Measurements from ENCODE around the gene ENTPD2.

The ENTPD2 gene

GRCh38 chr9:137028263-137029057 is 25.4 kb downstream of the ENTPD2 start:
- DNase-seq = peak; percentile 21

DNA sequence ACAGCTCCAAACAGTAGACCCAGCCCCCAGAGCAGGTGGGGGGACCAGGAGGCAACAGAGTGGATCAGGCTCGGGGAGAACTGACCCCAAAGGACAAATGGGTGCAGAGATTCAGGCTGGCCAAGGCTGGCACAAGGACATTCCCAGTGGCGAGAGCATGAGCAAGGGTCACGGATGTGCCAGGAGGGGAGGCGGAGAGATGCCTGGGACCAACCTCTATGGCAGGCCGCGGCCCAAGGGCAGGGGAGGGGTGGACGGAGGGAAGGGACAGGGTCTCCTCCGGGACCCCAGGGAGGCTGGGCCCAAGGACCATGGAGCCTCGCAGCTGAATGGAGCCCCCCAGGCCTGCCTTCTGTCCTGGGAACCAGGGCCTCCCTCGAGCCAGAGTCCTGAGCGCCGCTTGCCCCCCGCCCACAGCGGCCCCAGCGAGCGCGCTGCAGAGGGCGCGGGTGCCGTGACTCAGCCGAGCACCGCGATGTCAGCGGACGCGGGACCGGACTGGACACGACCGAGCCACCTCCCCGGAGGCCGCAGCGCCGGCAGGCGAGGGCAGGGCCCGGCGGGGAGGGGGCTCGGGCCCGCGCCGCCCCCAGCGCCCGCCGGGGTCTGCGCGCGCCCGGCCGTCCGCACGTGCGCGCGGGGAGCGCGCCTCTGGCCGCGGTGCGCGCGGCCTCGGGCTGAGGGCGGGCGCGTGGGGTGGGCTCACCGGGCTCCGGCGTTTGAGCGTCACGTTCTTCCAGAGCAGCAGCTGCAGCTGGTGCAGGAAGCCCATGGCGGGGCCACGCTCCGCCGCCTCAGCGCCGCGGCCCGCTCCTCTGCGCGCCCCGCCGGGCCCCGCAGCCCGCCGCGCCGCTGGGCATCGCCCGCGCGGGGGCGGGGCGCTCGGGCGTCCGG is 26.2 kb downstream of the ENTPD2 start, which contains the start of gene ABCA2:
TSS of gene ABCA2 (minus strand) at position 869 of the 894 bp plus-strand sequence. CDS start at position 772, 97 bp downstream.
- peak; percentile 32 for DNase-seq

DNA sequence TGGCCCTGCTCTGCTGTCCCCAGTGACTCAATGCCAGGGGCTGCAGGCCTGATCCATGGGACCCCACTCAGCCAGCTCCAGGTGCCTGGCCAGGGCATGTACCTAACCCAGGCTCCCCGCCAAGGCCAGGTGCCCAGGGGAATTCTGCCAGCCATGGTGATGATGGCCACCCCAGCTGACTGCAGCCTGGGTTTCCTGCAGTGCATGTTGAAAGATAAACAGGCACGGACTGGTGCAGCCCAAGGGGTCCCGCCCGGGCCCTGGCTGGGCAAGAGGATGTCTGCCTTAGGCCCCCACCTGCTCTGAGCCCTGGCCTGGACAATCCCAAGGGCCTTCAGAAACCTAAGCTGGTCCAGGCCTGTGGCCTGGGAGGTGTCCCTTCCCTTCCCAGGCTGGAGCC is 27.0 kb downstream of the ENTPD2 start:
- DNase-seq = no peak

- DNase-seq = no peak
Observed at GRCh38 chr9:137026384-137026783, 27.5 kb downstream of the ENTPD2 start.

GRCh38 chr9:137025517-137025966 is 28.3 kb downstream of the ENTPD2 start:
- no peak for DNase-seq

GRCh38 chr9:137023583-137023991 is 30.3 kb downstream of the ENTPD2 start:
- DNase-seq = no peak

DNA sequence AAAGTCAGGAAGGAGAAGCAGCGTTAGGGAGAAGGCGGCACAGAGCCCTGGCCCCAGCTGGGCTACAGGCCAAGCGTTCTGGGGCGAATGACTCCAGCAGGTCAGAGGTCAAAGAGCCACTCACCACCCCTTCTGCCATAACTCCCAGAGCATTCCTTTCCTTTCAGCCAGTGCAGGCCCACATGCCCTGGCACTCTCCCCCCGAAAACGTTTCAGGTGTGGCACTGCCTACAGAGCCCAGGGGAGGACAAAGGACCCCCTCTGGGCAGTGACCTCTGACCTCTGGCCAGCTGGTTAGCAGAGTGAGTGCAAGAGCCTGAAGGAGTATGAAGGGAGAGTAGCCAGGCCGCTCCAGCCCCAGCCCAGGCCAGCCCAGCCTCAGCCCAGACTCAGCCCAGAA is 30.7 kb downstream of the ENTPD2 start:
- DNase-seq = no peak

GRCh38 chr9:137022662-137023008 is 31.2 kb downstream of the ENTPD2 start:
- no peak for DNase-seq

DNA sequence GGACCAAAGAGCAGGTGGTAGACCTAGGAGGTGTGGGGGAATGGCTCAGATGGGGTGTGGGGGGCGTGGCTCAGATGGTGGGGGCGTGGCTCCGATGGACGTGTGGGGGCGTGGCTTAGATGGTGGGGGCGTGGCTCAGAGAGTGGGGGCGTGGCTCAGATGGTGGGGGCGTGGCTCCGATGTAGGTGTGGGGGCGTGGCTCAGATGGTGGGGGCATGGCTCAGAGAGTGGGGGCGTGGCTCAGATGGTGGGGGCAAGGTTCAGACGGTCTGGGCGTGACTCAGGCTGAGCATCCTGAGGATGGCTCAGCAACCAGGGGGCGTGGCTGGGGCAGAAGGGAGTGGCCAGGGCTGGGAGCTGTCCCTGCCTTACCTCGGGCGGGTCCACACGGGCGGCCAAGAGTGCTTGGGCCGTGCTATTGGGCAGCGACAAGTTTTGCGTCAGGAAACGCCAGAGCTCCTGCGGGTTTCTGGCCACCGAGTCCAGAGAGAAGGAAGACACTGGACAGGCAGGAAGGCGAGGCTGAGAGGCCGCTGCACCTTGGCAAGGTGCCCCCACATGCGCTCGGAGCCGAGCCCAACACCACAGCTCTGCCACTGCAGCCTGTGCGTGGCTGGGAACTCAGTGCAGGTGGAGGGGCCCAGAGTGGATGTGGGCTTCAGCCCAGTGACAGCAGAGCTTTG is 31.7 kb downstream of the ENTPD2 start:
- peak; percentile 71 for DNase-seq

- no peak for DNase-seq
Observed at GRCh38 chr9:137021568-137021978, 32.3 kb downstream of the ENTPD2 start.

DNA sequence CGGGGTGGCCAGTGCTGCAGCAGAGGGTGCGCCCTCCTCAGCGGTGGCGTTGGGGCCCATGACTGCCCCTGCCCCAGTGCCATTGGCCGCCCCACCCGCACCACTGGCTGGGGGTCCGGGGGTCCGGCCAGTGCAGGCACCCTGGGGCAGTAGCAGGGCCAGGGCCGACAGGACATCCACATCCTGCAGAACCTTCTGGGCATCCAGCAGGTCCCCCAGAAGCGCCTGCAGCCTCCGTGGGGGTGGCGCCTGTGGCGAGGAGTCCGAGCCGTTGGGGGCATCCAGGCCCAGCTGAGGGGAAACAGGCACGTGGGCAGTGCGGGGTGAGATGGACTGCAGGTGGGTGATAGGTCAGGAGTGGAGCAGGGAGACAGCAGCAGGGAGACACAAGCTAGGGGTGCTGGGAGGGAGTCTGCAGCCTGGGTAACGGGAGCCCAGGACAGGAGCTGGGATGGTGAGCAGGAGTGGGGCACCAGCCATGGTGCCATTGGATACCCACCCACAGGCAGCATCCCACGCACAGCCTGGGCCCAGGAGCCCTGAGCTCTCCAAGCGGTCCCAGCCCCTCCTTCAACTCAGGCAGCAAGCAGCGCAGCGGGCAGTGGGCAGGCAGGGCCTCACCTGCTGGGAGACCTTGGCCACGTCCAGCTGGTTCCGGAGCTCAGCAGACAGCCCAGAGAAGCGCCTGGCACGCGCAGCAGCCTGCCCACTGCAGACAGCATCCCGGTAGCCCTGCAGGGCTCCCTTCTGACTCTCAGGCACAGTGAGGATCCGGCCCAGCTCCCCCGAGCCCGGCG is 32.9 kb downstream of the ENTPD2 start:
- no peak for DNase-seq

DNA sequence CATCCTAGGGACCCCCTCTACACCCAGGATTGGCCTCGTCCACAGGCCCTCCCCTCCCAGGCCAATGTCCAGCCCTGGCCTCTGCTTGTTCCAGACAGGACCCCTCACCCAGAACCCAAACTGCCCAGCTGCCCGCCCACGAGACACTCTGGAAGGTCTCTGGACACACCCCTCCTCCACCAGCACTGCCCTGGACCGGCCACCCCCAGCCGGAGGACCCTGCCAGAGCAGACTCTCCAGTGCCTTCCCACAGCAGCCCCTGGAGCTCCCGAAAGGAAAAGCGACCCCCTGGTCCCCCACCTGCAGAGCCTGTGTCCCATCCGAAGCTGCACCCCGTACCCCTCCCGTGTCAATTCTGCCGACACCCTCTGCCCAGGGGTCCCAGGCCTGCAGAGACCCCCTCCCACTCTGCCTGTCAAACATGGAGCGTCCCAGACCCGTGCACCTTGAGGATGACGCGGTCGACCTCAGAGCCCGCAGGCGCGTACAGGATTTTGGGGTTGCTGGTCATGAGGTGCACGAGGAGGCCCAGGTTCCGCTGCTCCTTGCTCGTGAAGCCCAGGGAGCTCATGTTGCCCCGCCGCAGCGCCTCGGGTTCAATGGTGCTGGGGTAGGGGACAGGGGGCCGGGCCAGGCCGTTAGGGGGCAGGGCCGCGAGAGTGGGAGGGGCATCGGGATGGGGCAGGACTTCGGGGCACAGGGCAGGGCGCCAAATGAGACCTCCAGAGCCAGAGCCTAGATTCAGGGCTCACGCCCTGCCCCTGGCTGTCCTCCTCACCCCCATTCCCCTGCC is 33.8 kb downstream of the ENTPD2 start:
- no peak for DNase-seq

- DNase-seq = no peak
Observed at GRCh38 chr9:137018761-137019559, 34.9 kb downstream of the ENTPD2 start.

DNA sequence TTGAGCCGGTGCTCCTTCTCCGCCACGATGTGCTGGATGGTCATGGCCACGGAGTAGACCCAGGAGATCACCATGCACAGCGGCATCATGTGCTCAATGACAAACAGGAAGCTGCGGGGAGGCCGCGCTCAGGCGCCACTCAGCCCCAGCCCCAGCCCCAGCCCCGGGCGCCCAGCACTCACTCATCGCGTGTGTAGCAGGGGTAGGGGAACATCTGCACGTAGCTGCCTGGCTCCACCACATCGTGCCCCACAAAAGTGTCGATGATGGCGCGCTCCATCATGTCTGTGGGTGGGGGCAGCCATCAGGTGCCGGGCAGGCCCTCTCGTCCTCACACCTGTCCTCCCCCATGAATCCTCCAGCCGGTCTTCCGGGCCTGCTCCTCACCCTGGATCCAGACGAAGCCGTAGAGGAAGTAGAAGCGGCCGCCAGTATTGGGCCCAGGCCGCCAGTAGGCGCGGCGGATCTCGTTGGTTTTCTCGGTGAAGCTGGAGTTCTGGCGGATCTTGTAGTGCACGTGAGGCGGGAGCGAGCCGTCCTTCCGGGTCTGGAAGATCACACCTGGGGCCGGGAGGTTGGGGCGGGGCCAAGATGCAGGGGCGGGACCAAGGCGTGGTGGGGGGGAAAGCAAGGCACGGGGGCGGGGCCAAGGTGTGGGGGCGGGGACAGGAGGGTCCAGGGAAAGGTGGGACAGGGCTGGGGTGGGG is 35.9 kb downstream of the ENTPD2 start:
- DNase-seq = no peak

DNA sequence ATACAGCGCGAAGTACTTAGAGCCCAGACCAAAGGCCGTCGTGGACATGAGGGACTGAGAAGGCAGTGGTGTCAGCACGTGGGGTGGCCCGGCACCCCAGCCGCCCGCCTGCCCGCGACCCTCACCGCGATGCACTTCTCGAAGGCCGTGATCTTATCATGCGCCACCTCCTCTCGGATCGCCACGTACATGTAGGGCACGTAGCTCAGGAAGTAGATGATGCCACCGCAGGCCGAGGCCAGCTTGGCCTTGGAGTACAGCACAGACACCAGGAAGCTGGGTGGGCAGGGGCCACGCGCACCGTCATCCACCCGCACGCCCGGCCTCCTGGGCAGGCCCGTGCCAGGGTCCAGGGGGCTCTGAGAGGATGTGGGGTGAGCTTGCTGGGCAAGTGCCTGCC is 36.8 kb downstream of the ENTPD2 start:
- no peak for DNase-seq

- no peak for DNase-seq
Observed at GRCh38 chr9:137016436-137016835, 37.4 kb downstream of the ENTPD2 start.

DNA sequence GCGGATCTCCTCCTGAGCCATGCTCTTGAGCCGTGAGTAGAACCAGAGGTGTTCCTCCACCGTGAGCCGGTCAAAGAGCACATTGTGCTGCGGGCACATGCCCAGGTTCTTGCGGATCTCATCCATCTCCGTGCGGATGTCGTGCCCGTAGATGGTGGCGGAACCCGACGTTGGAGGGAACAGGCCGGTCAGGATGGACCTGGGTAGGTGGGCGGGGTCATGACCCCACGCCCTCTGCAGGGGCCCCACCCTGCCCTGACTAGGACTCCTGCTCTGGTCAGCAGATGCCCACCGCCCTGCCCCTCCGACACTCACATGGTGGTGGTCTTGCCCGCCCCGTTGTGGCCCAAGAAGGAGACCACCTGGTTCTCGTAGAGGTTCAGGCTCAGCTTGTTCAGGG is 37.9 kb downstream of the ENTPD2 start:
- no peak for DNase-seq

- DNase-seq = no peak
Observed at GRCh38 chr9:137015540-137015930, 38.3 kb downstream of the ENTPD2 start.

- no peak for DNase-seq
Observed at GRCh38 chr9:137014776-137015539, 38.9 kb downstream of the ENTPD2 start.
